GM08714 (cell line): ENCODE results near the gene AQP9.

Experiments used
- H3K4me3 ChIP-seq: fragments of 200-500 bp; sonication (Bioruptor generic); 2 replicates; pipeline ENCODE4 v1.5.1; 2014; ENCODE audit warnings: mild to moderate bottlenecking, low read length, inconsistent platforms
- ZNF274 ChIP-seq: IDR thresholded peaks from 2 replicates; pipeline ENCODE4 v1.6.1; 2012; ENCODE audit warnings: mild to moderate bottlenecking, low read depth, low read length

Gene AQP9

GRCh38 chr15:58217460-58217859 lies 79.3 kb downstream of the AQP9 start:
- TF ChIP-seq ZNF274, result no peak

DNA sequence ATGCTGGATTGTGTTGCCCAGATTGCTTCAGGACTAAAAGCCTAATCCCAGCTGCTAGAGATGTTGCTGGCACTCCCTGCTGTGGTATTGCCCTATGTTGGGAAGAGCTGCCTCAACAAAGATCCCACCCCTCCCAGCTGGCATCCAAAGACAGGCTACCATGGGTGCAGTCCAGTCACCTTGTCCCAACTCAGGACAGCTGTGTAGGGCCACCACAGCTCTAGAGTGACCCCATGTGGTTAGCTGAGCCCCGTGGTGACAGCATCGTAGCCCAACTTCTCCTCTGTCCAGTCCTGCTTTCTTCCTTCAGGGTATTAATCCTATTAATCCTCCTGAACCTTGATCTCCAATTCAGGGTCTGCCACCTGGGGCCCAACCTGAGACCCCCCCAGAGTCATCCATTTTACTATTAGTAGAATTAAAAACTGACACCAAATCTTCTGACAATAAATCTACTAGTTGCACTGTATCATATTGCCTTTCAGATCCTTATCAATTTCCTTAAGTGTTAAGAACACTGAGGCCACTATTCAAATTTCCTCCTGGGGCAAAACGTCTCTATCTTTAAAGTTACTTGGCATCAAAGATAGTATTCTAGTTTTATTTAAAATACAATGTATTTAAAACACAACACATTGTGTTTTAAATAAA lies 83.5 kb downstream of the AQP9 start:
- no peak for TF ChIP-seq ZNF274
- no peak overlapping the region for H3K4me3 ChIP-seq

More at GRCh38 chr15:58217460-58217859, 79.3 kb downstream of the AQP9 start:
- H3K4me3 ChIP-seq, result no peak overlapping the region

DNA sequence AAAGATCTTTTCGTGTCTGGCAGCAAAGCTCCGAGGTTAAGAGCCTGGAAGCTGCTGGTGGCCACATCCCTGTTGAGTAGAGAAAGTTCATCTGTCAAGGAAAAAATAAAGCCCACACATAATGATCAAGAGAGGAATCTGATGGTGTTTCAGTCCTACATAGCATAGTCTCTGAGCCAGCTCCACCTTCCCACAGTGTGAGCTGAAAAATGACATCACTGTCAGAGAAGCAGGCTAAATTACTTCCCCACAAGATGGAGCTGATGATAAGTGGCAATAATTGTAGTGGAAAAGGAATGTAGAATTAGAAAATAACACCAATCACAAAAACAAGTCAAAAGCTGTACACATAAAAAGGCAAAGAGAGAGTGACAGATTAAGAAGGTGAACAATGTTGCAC lies 84.5 kb downstream of the AQP9 start:
- no peak for TF ChIP-seq ZNF274
- H3K4me3 ChIP-seq, result no peak overlapping the region

GRCh38 chr15:58223432-58223831 lies 85.3 kb downstream of the AQP9 start:
- no peak for TF ChIP-seq ZNF274
- no peak overlapping the region for H3K4me3 ChIP-seq

DNA sequence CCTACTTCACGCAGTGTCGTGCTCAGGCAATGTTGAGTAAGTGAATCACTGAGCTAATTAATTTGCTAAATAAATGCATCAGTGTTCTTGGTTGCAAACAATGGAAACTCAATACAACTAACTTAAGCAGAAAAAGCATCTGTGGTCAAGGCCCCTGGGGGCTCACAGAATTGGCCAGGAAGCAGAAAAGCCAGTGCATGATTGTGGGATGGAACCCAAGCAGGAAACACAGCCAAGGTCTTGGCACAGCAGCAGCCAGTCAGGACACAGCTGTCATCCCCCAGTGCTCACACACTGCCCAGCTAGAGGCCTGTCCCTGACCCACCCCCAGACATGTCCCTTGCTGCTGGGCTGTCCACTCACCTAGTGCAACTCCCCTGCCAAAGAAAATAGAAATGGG lies 85.9 kb downstream of the AQP9 start:
- no peak overlapping the region for H3K4me3 ChIP-seq
- TF ChIP-seq ZNF274, result no peak

DNA sequence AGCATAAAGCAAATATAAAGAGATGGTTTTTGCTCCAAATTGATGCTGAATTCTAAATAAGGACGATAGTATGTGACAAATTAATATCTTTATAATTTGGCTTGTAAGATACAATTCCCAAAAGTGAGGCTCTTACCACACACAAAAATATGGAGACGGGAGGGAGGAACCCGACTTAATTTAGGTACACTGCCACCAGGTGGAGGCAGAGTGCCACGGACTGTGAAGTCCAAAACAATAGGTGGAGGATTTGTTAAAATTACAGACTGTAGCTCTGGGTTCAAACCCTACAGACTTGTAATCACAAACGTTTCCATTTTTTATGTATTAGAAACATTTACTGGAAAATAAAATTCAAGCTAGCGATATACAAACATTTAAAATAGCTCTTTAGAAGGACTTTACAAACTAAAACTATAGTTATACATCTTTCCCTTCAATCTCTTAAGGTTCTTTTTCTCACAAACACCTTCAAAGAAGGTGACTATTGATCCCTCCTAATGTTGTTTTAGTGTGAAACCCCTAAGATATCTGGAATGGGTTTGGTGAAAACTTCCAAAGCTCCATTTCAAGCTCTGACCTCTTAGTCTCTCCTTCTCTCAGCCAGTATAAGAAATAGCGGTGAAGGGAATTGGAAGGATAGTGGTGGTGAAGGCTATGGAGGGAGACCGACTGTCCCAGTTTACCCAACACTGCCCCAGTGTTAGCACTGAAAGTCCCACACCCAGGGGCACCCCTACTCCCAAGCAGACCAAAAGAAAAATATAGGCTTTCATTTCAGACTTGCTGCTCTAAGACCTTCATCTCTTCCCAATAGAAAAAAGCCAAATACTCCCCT lies 89.7 kb downstream of the AQP9 start:
- no peak overlapping the region for H3K4me3 ChIP-seq
- no peak for TF ChIP-seq ZNF274

- TF ChIP-seq ZNF274, result no peak
Measured at GRCh38 chr15:58228718-58229117, 90.5 kb downstream of the AQP9 start.

GRCh38 chr15:58229297-58229768 lies 91.2 kb downstream of the AQP9 start:
- H3K4me3 ChIP-seq, result no peak overlapping the region
- no peak for TF ChIP-seq ZNF274

More at GRCh38 chr15:58228718-58229117, 90.5 kb downstream of the AQP9 start:
- no peak overlapping the region for H3K4me3 ChIP-seq

DNA sequence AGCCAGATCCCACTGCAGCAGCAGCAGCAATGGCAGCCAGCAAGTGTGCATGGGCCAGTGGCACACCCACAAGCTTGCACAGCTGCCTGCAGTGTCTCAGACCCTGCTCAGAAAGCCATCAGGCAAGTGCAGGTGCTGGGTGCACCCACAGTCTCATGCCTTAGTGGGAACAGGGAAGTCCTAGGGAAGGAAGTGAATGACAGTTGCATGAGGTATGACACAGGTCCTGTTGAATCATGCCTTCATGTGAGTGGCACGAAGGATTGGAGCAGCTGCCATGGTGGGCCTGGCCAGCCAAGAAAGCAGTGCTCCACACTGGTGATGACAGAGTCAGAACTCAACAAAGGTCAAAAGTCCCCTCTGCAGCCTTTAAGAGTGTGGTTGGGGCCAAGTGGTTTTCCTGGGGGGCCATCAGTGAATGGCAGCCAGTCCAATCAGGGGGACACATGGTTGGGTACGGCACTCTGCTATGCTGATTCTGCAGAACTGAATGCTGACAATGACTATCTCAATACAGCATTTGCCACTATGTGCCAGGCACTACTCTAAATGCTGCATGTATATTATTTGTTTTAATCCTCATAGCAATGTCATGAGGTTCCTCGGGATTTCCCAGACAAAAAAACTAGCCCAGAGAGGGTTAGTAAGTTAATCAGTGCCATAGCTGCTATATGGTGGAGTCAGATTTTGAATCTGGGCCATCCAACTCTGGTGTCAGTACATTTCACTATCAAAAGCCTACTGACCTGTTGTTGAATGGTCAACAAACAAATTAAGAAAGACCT lies 94.3 kb downstream of the AQP9 start:
- TF ChIP-seq ZNF274, result no peak

DNA sequence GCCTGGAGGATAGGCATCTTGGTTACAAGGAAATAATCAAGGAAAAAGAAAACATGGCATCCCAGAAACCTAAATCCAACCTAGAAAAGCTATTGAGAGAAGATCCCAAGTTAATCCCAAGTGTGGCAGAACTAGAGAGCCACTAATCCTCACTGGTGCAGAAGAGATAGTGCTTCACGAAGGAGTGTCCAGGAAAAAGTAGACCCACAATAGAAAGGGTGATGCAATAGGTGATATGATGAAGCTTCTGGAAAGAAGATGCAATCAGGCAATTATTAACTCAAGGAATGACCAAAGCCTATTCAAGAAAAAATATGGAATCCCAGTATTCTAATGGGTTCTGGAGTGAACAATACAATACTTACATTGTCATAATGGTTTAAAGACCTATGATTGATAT lies 95.2 kb downstream of the AQP9 start:
- H3K4me3 ChIP-seq, result no peak overlapping the region
- TF ChIP-seq ZNF274, result no peak

More for the DNA sequence above, 94.3 kb downstream of the AQP9 start:
- H3K4me3 ChIP-seq, result no peak overlapping the region
